ENCODE results near the gene BCL11B.

Gene BCL11B

GRCh38 chr14:99181804-99182520 lies 90.0 kb downstream of the BCL11B start:
- no peak for DNase-seq (ENCODE audit: low spot score)

- DNase-seq (ENCODE audit: low spot score), result no peak
Measured at GRCh38 chr14:99181241-99181640, 90.8 kb downstream of the BCL11B start.

GRCh38 chr14:99179946-99180345 lies 92.1 kb downstream of the BCL11B start:
- no peak for DNase-seq (ENCODE audit: low spot score)

GRCh38 chr14:99179506-99179905 lies 92.5 kb downstream of the BCL11B start:
- DNase-seq (ENCODE audit: low spot score), result no peak

- no peak for DNase-seq (ENCODE audit: low spot score)
Measured at GRCh38 chr14:99177886-99178835, 93.8 kb downstream of the BCL11B start.

GRCh38 chr14:99177046-99177655 lies 94.8 kb downstream of the BCL11B start:
- no peak for DNase-seq (ENCODE audit: low spot score)

GRCh38 chr14:99176156-99176945 lies 95.6 kb downstream of the BCL11B start:
- no peak for DNase-seq (ENCODE audit: low spot score)

GRCh38 chr14:99175331-99176155 lies 96.5 kb downstream of the BCL11B start:
- no peak for DNase-seq (ENCODE audit: low spot score)

- no peak for DNase-seq (ENCODE audit: low spot score)
Measured at GRCh38 chr14:99174770-99175319, 97.2 kb downstream of the BCL11B start.

GRCh38 chr14:99174081-99174769 lies 97.8 kb downstream of the BCL11B start:
- DNase-seq (ENCODE audit: low spot score), result no peak

- no peak for DNase-seq (ENCODE audit: low spot score)
Measured at GRCh38 chr14:99173506-99173905, 98.5 kb downstream of the BCL11B start.

- DNase-seq (ENCODE audit: low spot score), result no peak
Measured at GRCh38 chr14:99173086-99173485, 98.9 kb downstream of the BCL11B start.

GRCh38 chr14:99171396-99171795 lies 100.6 kb downstream of the BCL11B start:
- no peak for DNase-seq (ENCODE audit: low spot score)

GRCh38 chr14:99169776-99170356 lies 102.1 kb downstream of the BCL11B start:
- no peak for DNase-seq (ENCODE audit: low spot score)

- DNase-seq (ENCODE audit: low spot score), result no peak
Measured at GRCh38 chr14:99168330-99168729, 103.7 kb downstream of the BCL11B start.

GRCh38 chr14:99166506-99166905 lies 105.5 kb downstream of the BCL11B start:
- no peak for DNase-seq (ENCODE audit: low spot score)

- no peak for DNase-seq (ENCODE audit: low spot score)
Measured at GRCh38 chr14:99164712-99165111, 107.3 kb downstream of the BCL11B start.

GRCh38 chr14:99163446-99163845 lies 108.6 kb downstream of the BCL11B start:
- DNase-seq (ENCODE audit: low spot score), result no peak

All from putamen (tissue), 1 donor.